ENCODE data around the gene NUCKS1. TPM values are rescaled to one million over a fixed set of nuclear protein-coding genes. Genes with fewer than 3 reads are reported as not detected.

Gene NUCKS1
- total and polyA plus RNA-seq, 2 of the 8 experiments (the other 6 are each of a cell fraction or from before 2014, with no cell fraction given), result 126 to 461 TPM

GRCh38 chr1:205664399-205665017, 85.5 kb downstream of the NUCKS1 start (continued):
- TF ChIP-seq BRCA1 (IDR thresholded peaks at IDR 0.05; ENCODE audit: low read depth, low read length) (no peak), E2F6 (IDR thresholded peaks at IDR 0.05) (no peak), FOSL1 (IDR thresholded peaks at IDR 0.05; ENCODE audit: insufficient read depth, low read depth, low read length) (no peak), JUN (IDR thresholded peaks at IDR 0.05; ENCODE audit: low read depth, low read length) (no peak), CBX5 (IDR thresholded peaks at IDR 0.05; ENCODE audit: low read depth, low read length) (no peak), SUZ12 (IDR thresholded peaks at IDR 0.05; ENCODE audit: low read length) (no peak), TCF12 (IDR thresholded peaks at IDR 0.05; ENCODE audit: low read depth, low read length) (no peak), TBP (IDR thresholded peaks at IDR 0.05; ENCODE audit: low read depth, low read length) (no peak)

Data from H1 (cell line).